Activated CD8-positive, alpha-beta memory T cell treated with anti-CD3 and anti-CD28 coated beads, Interleukin-2, amount 50 U/mL, for 1 hour (primary cell): ENCODE measurements around the gene PHRF1.

Source experiments
- DNase-seq: peaks from one replicate; pipeline ENCODE4 v3.0.0-alpha.2; 2020; ENCODE audit errors: extremely low read depth

PHRF1 gene

DNA sequence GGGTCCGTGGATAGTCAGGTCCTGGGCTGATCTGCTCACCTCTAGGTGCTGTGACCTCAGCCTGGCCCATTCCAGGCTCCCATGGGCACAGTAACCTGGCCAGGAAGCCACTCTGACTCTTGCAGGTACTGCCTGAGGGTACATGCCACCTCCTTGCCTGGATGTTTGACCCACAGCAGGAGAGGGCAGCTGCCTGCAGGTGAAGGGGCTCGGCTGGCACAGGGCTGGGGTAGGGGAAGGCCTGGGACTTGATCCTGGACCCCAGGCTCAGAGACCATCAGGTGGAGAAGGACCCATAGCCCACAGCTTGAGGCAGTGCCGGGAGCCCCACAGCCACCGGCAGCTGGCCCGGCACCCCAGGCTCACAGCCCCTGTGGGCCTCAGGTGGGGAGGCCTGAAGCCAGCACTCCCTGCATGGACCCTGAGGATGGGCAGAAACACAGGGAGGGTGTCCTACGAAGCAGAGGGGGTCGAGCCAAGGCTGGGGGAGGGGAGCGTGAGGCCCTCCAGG is 36.2 kb upstream of the PHRF1 start:
- DNase-seq, result no peak

DNA sequence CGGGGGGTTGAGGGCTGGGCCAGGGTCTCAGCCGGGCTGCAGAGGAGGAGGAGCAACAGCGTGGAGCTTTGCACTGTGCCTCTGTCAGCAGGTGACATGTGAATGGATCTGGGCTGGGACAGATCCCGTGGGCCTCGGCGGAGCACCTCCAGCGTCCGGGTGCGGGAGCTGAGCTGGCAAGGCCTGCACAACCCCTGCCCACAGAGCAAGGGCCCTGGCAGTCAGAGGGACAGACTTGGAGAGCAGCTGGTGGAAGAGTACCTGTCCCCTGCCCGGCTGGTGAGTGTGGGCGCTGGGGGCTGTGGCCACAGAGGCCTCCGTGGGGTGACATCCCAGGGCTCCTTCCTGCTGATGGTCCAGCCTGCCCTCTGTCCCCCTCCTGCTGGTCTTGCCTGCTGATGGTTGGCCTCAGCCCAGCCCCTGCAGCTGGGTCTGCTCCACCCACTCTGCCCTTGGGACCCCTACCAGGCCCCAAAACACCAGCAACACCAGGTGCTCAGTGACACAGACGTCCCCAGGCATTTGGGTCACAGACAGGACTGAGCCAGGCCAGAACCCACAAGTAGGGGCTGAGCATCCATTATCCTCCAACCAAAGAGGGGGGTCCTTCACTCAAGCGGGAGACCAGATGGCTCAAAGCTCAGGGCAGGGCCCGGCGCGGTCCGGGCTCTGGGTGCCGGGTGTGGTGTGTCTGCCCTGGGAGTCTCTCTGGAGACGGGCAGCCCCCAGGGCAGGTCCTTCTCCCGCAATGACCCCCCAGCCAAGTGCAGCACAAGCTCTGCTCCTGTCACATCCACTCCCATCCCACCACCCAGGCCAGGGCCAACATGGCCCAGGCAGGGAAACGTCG is 35.5 kb upstream of the PHRF1 start:
- no peak for DNase-seq

GRCh38 chr11:541433-541885 is 34.8 kb upstream of the PHRF1 start:
- DNase-seq, result no peak

DNA sequence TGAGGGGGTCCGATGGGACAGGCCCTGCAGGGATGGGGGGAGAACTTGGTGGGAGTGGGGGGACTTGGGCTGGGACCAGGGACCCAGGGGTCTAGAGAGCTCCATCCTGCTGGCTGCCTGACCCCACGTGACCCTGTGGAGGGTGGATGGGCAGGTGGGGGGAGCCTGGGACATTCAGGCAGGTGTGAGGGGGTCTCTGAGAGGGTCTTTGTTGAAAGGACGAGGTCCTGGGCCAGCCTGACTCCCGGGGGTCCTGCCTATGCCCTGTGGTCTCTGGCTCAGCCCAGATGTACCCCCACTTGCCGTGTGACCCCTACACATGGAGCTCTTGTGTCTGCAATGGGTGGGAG is 31.5 kb upstream of the PHRF1 start:
- no peak for DNase-seq

DNA sequence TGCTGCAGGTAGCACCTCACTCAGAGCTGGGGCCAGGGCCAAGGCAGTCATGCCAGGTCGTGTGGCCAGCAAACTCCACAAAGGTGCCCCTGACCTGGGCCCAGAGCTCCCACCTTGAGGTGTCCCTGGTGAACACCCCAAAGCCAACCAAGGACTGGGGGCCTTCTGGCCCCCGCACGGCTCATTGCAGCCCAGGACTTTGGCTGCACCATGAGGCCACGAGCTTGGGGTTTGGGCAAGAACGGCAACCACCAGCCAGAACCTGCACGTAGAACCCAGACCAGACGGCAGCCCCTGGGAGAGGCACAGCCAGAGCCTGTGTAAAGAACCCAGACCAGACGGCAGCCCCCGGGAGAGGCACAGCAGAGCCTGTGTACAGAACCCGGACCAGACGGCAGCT is 31.1 kb upstream of the PHRF1 start:
- DNase-seq, result no peak

- DNase-seq, result no peak
These were observed 27.3 kb upstream of the PHRF1 start for GRCh38 chr11:548700-549603.

DNA sequence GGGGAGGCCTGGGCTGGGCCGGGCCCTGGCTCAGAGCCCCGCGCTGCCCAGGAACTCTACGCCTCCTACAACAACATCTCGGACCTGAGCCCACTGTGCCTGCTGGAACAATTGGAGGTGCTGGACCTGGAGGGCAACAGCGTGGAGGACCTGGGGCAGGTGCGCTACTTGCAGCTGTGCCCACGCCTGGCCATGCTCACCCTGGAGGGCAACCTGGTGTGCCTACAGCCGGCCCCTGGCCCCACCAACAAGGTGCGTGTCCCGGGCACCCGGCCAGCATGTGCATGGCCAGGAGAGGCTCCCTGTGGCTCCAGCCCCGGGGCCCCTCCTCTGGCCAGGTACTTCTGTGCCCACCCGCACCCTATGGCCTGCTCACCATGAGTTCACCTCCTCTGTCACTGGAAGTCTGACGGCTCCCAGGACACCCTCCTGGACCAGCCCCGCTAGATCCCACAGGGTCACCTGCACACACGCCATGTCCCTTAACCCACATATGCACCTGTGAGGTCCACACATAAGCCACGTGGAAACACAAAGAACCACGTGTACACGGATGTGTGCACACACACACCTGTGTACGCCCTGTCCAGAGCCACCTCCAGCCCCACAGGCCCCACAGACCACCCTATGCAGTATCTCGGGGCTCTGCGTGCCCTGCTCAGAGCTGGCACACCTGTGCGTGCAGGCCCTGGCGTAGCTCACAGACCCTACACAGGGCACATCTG is 26.1 kb upstream of the PHRF1 start:
- DNase-seq, result no peak

DNA sequence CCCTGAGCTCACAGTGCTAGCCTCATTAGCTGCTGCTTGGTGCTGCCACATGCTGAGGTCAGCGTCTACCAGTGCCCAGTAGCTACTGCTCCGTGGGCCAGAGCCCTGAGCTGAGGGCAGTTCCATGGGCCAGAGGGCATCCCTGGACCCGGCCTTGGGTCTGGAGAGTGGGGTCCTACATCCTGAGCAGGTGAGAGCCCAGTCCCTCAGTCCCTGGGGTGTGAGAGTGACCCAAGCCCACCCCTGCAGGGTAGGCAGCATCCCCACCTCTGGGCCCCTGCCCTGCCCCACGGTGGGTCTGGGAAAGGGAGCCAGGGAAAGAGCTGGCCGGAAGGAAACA is 25.6 kb upstream of the PHRF1 start:
- no peak for DNase-seq

- no peak for DNase-seq
These were observed 25.1 kb upstream of the PHRF1 start for GRCh38 chr11:551131-551530.

DNA sequence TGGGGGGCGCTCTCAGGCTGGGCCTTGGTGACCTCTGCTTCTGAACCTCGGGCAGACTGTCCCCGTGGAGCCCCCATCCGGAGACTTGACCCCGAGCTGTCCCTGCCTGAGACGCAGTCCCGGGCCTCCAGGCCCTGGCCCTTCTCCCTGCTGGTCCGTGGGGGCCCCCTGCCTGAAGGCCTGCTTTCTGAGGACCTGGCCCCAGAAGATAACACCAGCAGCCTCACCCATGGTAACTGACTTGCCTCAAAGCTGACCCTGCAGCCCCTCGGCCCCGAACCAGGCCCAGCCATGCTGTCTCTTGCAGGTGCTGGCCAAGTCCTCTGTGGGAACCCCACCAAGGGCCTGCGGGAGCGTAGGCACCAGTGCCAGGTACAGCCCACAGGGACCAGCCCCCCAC is 24.7 kb upstream of the PHRF1 start:
- DNase-seq, result no peak

DNA sequence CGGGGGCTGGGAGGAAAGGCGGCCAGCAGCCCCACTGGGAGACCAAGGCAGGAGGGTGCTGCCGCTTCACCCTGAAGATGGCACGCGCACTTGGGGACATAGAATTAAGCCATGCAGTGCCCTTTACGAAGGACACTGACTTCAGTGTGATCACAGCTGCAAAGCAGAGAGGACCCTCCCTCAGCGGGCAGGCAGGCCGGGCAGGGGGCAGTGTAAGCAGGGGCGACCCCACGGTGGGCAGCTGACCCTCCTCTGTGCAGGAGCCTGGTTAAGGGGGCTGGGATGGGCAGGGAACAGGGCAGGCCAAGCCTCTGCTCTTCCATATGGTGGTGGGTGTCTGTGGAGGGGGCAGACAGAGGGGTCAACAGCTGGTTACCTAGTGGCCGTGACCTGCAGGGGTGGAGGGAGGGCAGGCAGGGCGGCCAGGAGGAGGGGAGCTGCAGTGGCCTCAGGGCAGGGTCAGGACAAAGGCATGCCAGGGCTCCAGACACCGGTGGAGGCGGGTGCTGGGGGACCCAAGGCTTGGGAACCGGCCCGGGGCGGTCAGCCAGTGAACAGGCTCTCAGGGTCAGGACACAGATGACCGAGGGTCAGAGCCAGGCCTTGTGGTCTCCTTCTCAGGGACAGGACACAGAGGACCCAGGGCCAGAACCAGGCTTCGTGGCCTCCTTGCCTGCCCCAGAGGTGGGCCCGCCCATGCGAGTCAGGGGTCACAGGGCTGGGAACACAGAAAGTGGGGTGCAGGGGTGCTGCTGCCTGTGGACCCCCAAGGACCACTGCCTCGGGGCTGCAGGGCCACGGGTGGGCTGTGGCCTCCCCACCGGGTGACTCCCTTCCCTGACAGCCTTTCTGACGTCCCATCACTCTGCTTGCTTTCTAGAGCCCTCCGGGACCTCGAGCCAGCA is 22.9 kb upstream of the PHRF1 start:
- DNase-seq, result no peak

GRCh38 chr11:553988-554340 is 22.3 kb upstream of the PHRF1 start:
- DNase-seq, result no peak

GRCh38 chr11:554428-555226 is 21.6 kb upstream of the PHRF1 start:
- DNase-seq, result peak; percentile 51

DNA sequence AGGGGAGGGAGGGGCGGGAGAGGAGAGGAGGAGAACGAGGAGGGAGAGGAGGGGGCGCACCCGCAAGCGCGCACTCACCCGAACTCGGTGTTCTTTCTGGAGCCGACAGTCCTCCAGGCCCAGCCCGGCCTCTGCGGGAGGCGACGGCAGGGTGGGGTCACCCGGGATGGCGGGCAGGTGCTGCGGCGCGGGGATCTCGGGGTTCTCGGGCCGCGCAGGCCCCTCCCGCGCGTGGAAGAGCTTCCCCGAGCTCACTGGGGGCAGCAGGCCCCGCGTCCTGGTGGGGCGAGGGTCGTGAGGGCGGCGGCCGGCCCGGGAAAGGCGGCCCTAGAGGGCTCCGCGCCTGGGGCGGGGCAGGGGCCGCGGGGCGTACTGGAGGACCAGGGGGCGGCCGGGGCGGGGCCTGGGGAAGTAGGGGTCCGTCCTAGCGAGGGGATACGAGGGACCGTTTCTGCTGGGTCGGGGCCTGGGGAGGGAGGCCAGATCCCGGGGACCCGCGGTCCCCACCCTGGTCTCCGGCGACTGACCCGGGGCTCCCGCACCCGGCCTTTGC is 21.0 kb upstream of the PHRF1 start:
- no peak for DNase-seq

- no peak for DNase-seq
These were observed 20.2 kb upstream of the PHRF1 start for GRCh38 chr11:555780-556661.

GRCh38 chr11:556662-557256 is 19.5 kb upstream of the PHRF1 start:
- no peak for DNase-seq

GRCh38 chr11:557328-558132 is 18.7 kb upstream of the PHRF1 start:
- DNase-seq, result no peak

DNA sequence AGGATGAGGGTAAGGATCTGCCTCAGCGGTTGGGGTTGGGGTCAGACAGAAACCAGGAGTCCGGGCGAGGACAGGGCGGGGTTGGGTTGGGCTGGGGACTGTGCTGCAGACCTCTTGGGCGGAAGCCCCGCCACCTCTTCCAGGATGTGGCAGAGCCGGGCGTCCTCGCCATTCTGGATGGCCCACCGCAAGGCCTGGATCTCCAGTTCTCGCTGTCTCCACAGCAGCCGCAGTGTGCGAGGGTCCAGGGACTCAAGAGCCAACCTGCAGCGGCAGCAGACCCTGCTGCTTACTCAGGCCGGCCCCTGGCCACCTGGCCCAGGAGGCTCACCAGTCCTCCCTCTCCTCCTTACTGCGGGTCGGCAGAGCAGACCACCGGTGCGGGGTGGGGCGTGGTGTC is 17.8 kb upstream of the PHRF1 start:
- DNase-seq, result no peak
